HG02798 (cell line): ENCODE data around the gene PDZD2.
"Not testable (repeated sequence)": the region's sequence is repeated elsewhere in the genome, so short reads cannot be mapped to it uniquely, and the experiment has no call there.

ENCODE experiments used
- ATAC-seq: cut with Tn5 transposase; IDR thresholded peaks from one replicate; pipeline ENCODE4 v1.9.1; 2021; ENCODE audit warnings: mild to moderate bottlenecking; ENCODE audit not compliant: unreplicated experiment, poor library complexity

The PDZD2 gene

DNA sequence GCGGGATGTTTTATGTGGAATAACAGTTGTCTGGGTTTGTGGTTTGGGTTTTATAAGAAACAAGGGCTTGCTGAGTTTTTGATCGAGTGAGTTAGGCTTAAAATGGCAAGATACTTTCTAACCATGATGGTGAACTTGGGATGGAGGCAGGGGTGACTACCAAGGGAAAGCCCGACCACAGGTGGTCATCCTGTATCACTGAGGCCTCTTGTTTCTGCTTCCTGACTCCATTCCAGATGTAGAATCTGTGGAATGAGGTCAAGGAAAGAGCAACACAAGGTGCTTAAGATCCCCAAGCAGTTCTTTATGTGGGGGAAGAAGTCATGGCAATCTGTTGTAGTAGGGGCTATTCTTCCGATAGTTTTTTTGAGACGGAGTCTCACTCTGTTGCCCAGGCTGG, 412.9 kb downstream of the PDZD2 start:
- ATAC-seq: no peak

DNA sequence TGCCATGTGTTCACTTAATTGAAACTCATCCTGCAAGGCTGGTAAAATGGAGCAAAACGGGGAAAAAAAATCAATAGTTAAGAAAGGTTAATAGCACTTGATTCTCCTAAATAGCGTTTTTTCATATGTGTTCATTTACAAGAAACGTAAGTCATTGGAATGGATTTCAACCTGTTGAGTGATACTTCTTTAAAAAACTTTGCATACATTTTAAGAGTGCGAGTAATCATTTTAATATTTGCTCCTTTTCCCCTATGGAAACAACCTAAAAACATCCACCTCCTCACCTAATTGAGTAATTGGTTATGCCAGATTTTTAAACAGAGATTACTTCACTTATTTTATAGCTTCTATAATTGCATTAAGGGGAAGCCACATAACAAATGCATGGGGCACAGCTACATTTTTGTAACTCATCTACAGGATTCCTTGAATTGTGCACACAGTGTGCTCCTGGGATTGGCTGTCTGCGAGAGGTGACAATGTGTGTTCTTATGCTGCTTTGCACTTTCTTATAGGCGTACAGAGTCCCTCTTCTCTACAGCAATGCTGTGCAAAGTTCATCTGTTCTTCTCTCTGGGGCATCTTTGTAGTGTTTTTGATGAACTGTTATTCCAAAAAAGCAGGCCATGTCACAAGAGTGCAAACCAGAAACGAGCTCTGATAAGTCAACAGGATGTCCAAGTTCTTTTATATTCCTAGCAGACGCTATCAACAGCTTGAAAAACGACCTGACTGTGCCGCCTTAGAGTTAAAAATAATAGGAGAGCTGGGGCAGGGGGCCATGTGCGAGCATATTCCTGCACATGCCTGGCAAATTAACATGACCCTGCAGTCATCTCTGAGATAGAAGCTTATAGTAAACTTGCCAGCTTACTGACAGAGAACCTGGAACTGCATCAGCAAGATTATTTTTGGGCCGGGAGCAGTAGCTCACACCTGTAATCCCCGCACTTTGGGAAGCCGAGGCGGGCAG, 417.2 kb downstream of the PDZD2 start:
- no peak for ATAC-seq

DNA sequence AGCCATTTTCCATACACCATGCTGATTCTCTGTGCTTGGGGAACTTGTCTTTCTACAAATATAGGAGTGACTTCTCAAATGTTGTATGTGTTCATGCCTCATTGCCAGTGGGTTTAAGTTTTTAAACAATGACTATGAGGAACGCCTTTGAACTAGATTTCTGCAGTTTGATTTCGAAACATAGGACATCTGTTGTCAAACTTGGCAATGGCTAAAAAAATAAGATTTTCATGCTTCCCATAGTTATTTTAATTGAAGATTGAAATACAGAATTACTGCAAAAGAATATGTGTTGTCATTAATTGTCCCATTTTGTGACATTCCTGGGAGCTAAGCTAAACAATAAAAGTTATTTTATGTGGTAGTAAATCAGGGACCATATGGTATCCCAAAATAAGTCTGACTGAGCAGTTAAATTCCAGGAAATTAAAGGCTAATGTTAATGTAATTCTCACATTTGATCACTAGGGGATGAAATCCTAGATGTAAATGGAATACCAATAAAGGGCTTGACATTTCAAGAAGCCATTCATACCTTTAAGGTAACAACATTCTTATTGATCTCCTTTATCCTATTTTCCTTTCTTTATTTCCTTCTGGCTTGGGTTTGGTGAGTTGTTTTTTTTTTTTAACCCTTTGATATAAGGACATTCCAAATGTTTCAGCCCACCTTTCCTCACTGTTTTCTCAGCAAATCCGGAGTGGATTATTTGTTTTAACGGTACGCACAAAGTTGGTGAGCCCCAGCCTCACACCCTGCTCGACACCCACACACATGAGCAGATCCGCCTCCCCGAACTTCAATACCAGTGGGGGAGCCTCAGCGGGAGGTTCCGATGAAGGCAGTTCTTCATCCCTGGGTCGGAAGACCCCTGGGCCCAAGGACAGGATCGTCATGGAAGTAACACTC, 418.5 kb downstream of the PDZD2 start:
- no peak for ATAC-seq

DNA sequence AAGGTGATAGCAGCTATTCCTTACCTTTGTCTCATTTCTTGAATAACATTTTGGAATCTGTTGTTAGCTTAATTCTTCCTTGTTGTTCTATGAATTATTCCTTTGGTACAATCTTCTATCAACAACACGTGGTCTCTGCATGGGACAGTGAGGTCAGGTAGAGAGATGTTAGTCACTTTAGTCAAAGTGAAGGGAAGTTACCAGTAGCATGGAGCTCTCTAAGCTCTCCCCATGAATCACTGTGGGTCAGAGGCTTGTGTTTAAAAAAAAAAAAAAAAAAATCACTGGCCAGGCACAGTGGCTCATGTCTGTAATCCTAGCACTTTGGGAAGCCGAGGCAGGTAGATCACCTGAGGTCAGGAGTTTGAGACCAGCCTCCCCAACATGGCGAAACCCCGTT, 419.2 kb downstream of the PDZD2 start:
- ATAC-seq: no peak

DNA sequence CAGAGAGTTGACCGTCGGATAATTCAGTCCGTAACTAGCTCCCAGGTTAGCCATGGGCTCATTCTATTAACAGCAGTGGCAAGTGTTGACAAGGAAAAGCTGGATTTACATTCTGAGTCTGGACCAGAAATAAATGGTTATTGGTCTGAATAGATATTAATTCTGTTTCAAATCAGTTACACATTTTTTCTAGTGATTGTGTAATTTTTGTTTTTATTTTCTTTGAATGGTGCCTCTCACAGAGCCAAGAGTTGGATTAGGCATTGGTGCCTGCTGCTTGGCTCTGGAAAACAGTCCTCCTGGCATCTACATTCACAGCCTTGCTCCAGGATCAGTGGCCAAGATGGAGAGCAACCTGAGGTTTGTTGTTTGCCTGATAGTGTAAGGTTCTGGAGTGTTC, 420.1 kb downstream of the PDZD2 start:
- ATAC-seq: no peak

DNA sequence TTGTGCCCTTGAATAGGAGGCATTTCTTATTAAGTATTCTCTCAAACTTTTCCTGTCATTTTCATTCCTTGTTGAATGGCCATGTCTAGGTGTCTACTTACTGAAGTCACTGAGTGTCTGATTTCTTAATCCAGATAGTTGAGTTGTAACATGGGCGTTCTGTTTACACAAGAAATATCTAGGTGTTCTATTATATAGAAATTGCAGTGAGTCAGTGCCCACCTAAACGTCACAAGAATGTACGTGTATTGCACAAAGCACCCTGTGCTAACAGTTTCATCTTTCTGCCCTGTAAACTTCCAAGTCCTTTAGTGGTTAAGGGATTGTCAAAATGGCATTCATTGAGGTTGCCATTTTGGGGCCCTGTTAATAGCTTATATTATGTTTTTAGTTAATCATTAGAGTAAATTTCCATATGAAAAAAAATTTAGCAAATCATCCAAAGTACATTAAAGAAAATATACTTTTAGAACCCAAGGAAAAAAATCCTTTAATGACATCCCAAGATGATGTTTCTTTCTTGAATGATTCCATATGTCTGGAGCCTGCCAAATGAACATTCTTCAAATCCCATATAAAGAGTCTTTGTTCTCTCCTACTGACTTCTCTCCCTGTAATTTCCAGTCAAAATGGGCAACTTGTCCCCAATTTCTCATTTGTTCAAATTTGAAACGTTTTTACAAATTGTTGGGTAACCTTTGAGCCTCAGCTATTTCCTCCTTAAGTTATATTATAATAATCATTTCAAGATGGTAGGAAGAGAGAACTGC, 421.0 kb downstream of the PDZD2 start:
- ATAC-seq: no peak

DNA sequence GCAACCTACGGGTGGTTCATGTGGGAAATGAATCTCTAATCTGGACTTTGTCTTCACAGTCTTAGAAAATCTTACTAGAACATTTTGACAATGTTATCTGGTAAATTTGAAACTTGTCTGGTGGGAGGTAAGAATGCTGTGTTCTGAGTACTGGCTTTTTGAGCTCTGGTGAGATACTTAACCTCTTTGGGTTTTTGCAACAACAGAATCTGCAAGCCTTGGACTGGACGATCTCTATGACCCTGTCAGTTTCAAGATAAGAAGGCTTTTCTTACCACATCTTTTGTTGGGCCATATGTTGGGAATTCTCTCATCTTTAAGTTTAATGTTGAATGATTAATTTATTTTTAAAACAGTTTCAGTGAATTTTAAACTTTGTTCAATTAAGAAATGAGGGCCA, 422.3 kb downstream of the PDZD2 start:
- ATAC-seq: no peak

DNA sequence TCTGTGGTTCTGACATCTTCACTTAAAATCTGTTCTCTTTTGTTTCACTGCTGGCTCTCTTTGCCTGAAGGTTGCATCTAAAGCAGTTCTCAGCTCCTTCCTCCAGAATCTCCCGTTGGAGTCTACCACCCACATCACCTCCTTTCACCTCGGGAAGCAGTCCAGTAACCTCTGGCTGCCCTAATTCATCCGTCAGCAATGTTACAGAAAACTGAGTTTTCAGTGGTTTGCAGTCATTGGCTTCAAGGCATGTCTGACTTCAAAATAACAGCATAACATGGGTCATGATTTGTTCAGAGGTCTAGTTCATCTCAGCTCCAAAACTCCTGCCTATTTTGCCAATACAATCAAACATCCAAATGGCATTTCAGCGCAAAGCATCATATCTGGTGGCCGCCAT, 427.5 kb downstream of the PDZD2 start:
- no peak for ATAC-seq

DNA sequence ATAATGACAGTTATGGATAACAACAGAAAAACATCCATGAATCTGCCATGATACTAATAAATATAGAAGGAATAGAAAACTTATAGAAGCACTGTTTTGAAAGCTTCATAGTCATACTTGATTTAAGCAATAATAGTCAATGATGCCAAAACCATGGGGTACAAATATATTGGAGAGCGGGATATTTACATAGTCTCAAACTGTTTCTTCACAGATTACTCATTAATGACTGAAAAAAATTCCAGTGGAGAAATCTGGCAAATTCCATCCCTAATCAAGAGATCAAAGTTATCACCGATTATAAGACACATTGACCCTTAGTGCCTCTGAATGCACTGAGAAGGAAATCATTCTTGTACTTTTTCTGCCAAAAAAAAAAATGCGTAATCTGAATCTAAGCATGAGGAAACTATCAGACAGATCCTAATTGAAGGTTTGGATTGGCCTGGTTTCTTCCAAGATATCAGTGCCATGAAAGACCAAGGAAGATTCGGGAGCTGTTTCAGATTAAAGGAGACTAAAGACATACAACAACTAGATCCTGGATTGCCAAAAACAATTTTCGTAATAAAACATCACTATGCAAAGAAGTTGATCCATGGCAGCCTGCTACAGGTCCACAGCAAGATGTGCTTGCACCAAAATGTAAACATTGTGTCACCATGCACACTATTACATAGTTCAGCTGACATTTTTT, 429.0 kb downstream of the PDZD2 start:
- ATAC-seq: no peak

DNA sequence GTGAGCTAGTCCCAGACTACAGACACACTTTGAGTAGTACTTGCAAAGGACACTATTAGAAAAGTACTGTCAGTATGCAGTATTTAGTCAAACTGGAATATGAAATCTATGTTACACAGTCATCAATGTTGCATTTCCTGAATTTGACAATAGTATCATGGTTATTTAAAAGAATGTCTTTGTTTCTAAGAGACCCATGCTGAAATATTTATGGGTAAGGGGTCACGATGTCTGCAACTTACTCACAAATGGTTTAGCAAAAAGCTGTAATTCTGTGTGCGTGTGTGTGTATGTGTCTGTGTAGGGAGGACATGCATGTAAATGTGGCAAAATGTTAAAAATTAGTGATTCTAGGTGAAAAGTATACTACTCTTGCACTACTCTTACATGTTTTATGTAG, 429.6 kb downstream of the PDZD2 start:
- ATAC-seq: no peak

DNA sequence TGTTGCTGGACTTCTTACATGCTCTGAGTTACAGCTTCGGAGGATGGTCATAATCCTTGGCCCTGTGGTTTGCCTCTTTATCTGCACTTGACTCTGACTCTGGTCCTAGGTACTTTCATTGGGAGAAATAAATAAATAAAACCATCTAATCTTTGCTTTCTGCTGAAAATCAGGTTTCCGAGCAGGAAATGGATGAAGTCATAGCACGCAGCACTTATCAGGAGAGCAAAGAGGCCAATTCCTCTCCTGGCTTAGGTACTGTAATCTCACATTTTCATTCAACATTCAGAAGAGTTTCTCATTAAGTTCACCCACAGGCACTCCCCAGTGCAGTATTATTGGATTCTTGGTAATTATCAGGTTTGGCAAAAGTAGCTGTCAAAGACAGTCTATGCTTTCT, 430.5 kb downstream of the PDZD2 start:
- ATAC-seq: no peak

DNA sequence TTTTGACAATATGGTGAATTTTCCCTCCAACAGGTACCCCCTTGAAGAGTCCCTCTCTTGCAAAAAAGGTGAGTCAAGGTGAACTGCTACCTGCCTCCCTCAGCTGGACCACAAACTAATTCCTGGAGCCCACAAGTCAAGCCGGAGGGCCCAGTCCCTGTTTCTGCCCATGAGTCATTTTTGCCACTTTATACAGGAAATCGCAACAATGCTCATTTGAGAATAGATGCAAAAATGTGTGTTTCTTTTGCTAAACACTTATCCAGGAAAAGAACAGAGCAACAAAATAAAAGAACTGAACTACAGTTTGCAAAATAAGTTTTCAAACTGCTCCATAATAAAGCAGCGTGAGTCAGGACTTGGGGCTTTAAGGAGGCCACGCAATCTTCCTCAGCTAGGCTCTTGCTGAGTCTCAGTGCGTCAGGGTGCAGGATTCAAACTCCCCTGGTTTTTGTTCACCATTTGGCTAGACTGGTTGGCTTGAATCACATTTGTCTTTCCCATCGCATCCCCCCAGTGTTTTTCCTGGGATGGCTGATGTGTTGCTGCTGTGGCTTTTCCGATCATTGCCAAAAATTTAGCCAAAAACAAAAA, 432.5 kb downstream of the PDZD2 start:
- no peak for ATAC-seq

DNA sequence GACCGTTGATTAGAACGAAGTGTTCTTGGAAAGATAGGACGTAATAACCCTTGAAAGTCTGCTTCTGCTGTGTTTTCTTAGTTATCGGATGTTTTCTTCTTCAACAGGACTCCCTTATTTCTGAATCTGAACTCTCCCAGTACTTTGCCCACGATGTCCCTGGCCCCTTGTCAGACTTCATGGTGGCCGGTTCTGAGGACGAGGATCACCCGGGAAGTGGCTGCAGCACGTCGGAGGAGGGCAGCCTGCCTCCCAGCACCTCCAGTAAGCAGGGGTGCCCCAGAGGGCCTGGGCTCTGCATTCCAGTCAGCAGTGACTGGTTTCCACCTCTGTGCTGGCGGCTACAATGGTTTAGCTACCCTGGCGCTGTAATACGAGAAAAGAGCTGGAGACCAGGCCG, 433.1 kb downstream of the PDZD2 start:
- ATAC-seq: no peak

DNA sequence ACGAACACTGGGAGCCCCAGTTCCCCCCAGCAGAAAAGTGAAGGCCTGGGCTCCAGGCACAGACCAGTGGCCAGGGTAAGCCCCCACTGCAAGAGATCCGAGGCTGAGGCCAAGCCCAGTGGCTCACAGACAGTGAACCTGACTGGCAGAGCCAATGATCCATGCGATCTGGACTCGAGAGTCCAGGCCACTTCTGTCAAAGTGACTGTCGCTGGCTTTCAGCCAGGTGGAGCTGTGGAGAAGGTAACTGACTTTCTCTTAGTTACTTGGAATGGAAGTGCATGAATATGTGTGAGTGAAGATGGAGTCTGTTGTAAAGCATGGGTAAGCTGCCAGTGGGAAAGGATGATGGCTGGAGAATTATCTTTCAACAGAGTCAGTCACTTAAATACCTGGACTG, 435.5 kb downstream of the PDZD2 start:
- ATAC-seq: no peak

DNA sequence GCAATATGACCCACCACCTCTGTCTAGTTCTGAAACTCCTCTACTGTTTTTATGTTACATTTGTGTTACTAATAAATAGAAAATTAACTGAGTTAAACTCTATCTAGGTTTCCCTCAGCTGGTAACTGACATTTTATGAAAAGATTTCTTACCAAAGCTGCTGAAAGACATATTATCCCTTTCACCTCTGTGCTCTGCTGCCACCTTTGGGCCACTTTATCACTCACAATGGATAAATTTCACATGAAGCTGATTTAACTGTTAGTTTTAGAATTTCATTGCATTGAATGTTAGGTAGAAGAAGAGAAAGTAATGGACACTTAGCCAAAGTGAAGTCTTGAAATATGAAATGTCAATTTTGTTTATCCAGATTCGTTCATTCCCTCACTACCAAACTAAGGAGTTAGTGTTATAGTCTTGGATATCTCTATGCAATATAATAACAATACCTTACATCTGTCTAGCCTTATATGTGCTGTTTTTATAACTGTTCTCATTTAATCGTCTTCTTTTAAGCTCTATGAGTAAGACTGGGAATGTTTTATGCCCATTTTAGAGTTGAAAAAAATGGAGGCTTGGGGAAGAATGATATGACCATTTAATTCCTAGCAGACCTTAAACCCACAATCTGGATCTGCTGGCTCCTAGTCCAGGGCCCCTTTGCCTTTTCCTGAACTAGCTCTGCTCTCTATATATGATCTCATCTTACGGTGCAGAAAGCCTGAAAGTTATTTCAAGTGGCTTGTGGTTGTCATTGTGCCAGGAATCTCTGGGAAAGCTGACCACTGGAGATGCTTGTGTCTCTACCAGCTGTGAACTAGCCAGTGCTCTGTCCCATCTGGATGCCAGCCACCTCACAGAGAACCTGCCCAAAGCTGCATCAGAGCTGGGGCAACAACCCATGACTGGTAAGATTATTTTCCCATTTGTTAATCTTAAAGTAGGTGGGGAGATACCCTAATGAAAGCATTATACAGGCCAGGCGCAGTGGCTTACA, 438.1 kb downstream of the PDZD2 start:
- no peak for ATAC-seq

DNA sequence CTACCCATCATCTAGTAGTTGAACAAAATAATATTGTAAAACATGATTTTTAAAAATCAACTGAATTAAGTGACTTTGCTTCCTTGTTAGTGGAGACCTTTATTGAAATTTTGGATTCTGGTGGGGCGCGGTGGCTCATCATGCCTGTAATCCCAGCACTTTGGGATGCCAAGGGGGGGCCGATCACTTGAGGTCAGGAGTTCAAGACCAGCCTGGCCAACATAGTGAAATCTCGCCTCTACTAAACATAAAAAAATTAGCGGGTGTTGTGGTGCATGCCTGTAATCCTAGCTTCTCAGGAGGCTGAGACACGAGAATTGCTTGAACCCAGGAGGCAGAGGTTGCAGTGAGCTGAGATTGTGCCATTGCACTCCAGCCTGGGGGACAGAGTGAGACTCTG, 439.9 kb downstream of the PDZD2 start:
- ATAC-seq: not testable (repeated sequence)

DNA sequence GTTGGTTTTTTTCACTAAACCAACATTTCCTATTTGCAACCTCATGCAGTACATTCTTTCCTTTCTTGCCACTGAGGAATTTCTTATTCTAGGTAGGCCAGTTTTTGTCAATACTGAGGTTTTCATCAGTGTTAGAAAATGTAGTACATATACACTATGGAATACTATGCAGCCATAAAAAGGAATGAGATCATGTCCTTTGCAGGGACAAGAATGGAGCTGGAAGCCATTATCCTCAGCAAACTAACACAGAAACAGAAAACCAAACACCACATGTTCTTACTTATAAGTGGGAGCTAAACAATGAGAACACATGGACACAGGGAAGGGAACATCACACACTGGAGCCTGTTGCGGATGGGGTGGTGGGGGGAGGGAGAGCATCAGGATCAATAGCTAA, 441.6 kb downstream of the PDZD2 start:
- ATAC-seq: not testable (repeated sequence)

DNA sequence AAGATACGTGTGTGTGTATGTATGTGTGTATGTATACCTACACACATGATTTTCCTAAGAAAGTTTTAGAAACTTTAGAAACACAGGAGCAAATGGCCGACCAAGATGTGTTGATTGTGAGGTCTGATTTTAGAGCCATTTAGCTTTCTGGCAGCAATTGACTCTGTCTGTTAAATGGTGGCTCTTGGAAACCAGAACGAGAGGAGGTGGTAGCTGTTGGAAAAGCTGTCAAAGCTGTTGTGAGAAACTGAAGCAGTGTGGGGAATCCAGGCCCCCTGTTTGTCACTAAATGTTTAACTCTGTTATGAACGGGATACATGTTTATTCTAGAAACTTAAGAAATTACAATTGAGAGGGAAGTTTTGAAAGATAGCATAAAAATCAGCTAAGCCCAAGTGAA, 443.8 kb downstream of the PDZD2 start:
- no peak for ATAC-seq
